WERI-Rb-1 (cell line): ENCODE data around the gene MYBPC2.
A peak's percentile ranks its signal among the peaks of the same experiment; 100 is the strongest.

Experiments
- DNase-seq: peaks from one replicate; pipeline ENCODE4 v3.0.0-alpha.2; 2020
- H3K27ac ChIP-seq: fragments of 250-450 bp; sonication (Bioruptor Pico); 2 replicates; pipeline ENCODE4 v1.5.1; 2020; ENCODE audit warnings: mild to moderate bottlenecking, moderate library complexity
- H3K27me3 ChIP-seq: fragments of 250-450 bp; sonication (Bioruptor Pico); 2 replicates; pipeline ENCODE4 v1.5.1; 2021; ENCODE audit warnings: mild to moderate bottlenecking, low read depth, moderate library complexity; ENCODE audit not compliant: insufficient read depth, severe bottlenecking
- H3K36me3 ChIP-seq: fragments of 250-450 bp; sonication (Bioruptor Pico); 2 replicates; pipeline ENCODE4 v1.5.1; 2020; ENCODE audit warnings: mild to moderate bottlenecking, moderate library complexity
- H3K4me3 ChIP-seq: 2 replicates; pipeline ENCODE4 v1.5.1; 2011; ENCODE audit warnings: low read depth, mild to moderate bottlenecking, control low read depth, low read length
- H3K9me3 ChIP-seq: fragments of 250-450 bp; sonication (Bioruptor Pico); 2 replicates; pipeline ENCODE4 v1.5.1; 2021; ENCODE audit warnings: mild to moderate bottlenecking, moderate library complexity; ENCODE audit not compliant: severe bottlenecking
- CTCF ChIP-seq: IDR thresholded peaks from 2 replicates; pipeline ENCODE4 v1.5.1; 2011; ENCODE audit warnings: low read depth, mild to moderate bottlenecking, control low read depth, inconsistent platforms, low read length

MYBPC2 gene

GRCh38 chr19:50432221-50433028, at the start of gene MYBPC2:
TSS of gene MYBPC2 (plus strand) at chr19:50432892. CDS start at chr19:50432954, 62 bp downstream.
- Histone ChIP-seq H3K36me3 (no peaks in the 10 kb centered on the region), H3K4me3 (peak within 1 kb of the TSS; percentile 62), H3K27me3 (peaks cover 2% of the 10 kb centered on the region), H3K9me3 (no peaks in the 10 kb centered on the region), H3K27ac (peak within 1 kb of the TSS; percentile 65)
- no peak for TF ChIP-seq CTCF
- DNase-seq, result no peak

GRCh38 chr19:50383001-50383851, 49.5 kb upstream of the MYBPC2 start:
- DNase-seq, result no peak
- peaks cover 73% of the 10 kb centered on the region for H3K36me3 ChIP-seq
- H3K4me3 ChIP-seq, result peak overlapping the region; percentile 79
- H3K9me3 ChIP-seq, result no peaks in the 10 kb centered on the region
- peak overlapping the region; percentile 76 for H3K27ac ChIP-seq
- no peaks in the 10 kb centered on the region for H3K27me3 ChIP-seq
- no peak for TF ChIP-seq CTCF

- Histone ChIP-seq H3K9me3 (no peaks in the 10 kb centered on the region), H3K36me3 (peaks cover 69% of the 10 kb centered on the region), H3K27me3 (no peaks in the 10 kb centered on the region), H3K27ac (peak within 1 kb of the TSS; percentile 97), H3K4me3 (peak within 1 kb of the TSS; percentile 79)
- TF ChIP-seq CTCF, result no peak
- DNase-seq, result peak; percentile 98
Observed at GRCh38 chr19:50383852-50384684, 48.6 kb upstream of the MYBPC2 start, which contains the start of gene POLD1. TSS of gene POLD1 (plus strand) at chr19:50384347. CDS start at chr19:50398852, 14,505 bp downstream.

GRCh38 chr19:50384685-50385535, 47.8 kb upstream of the MYBPC2 start:
- Histone ChIP-seq H3K36me3 (peaks cover 64% of the 10 kb centered on the region), H3K27me3 (no peaks in the 10 kb centered on the region), H3K4me3 (peak overlapping the region; percentile 79), H3K27ac (peak overlapping the region; percentile 97), H3K9me3 (no peaks in the 10 kb centered on the region)
- DNase-seq, result no peak
- TF ChIP-seq CTCF, result no peak
